NOMO-1 treated with DMSO at 0.1 percent for 48 hours (cell line): ENCODE measurements around the gene DEPP1.

ENCODE experiments used
- DNase-seq: peaks from one replicate; lab custom pipeline; 2025; ENCODE audit not compliant: unreplicated experiment; lab: John Stamatoyannopoulos, UW

Gene DEPP1

DNA sequence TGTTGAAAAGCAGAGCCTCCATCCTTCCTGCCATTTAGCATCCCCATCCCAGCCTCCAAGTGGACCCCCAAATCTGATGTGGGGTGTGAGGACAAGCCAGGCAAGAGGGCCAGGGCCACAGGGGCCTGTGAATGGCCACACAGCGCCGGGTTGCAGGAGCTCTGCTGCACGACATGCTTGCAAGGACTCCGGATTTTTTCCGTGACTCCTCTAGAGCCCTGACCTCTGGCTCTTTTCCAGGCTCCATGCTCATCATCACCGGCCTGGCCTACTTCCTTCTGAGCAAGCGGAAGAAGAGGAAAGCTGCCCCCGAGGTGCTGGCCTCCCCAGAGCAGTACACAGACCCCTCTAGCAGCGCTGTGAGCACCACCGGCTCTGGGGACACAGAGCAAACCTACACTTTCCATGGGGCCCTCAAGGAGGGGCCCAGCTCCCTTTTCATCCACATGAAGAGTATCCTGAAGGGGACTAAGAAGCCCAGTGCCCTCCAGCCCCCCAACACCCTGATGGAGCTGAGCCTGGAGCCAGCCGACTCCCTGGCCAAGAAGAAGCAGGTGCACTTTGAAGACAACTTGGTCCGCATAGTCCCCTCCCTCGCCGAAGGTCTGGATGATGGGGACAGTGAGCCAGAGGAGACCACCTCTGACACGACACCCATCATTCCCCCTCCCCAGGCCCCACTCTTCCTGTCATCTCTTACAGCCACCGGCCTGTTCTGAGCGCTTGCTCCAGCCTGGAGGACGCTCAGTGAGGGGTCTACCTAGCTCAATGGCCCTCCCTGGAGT lies 44.0 kb downstream of the DEPP1 start:
- no peak for DNase-seq

DNA sequence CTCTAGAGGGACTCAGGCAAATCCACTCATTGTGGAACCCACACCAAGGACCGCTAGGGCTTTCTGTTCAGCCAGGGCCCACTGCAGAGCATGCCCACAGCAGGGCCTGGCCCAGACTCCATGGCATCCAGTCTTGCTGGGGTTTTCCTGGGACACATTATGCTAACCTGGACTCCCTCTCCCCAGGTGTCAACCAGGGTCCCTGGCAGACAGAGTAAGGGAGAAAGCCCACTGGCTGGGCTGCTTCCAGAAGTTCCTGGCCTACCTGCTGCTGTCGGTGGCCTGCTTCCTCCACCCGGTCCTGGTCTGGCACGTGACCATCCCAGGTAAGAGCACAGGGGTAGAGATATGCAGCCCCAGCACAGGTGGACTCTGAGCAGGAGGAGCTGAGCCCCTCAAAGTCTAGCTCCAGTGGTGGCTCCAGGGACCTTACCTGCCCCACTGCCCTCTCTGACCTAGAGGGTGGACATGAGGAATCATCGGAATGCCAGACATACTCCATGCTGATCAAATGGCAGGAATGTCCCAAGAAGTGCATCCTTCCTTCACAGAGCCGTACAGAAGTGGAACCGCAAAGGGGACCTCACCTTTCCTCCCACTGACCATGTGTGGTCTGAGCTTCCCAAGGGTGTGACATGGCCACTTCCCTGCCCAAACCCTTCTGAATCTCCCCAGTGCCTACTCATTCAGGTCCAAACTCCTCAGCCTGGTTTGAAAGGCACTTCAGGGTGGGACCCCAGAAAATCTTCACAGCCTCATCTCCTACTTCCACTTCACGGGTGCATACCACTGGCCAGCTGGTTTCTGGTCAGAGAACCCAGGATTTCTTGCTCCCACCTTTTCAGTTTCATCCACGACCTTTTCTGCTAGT lies 44.9 kb downstream of the DEPP1 start:
- no peak for DNase-seq

DNA sequence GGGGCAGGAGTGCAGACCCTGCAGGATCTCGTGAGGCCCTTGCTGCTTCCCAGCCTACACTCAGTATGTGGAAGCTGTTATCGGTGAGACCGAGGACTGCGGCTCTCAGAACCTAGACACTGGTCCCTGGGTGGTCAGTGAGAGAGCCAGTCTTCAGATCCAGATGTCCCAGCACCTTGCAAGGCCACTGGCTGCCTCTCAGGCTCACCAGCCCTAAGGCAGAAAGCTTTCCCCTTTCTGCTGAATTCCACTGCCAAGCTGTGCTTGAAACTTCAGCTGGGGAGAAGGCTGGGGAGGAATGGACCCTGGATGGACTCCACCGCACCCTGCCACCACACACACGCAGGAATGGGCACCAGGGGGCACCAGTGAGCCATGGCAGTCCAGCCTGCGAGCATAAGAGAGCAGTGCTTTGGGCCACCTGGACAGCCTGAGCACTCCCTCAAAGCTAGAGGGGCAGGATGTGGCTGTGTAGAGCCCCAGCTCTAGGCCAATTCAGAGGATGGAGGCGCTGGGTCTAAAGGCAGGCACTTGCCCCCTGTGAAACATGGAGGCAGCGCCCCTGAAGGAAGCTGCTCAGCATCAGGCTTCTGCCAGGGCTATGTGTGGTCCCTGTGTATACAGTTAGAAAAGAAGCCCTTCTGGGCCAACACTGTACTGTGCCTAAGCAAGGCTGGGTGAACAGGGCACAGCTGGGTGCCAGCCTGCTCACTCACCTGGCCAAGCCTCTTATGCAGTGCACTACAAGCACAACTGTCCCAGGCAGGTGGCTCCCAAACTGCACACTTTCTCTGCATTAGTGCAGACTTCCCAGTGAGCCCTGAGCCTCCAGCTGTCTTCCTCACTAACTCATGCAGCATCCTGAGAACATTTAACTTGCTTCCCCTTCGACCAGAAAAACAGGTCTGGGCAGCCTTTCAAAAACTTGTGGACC lies 45.8 kb downstream of the DEPP1 start:
- DNase-seq = peak; percentile 71

DNA sequence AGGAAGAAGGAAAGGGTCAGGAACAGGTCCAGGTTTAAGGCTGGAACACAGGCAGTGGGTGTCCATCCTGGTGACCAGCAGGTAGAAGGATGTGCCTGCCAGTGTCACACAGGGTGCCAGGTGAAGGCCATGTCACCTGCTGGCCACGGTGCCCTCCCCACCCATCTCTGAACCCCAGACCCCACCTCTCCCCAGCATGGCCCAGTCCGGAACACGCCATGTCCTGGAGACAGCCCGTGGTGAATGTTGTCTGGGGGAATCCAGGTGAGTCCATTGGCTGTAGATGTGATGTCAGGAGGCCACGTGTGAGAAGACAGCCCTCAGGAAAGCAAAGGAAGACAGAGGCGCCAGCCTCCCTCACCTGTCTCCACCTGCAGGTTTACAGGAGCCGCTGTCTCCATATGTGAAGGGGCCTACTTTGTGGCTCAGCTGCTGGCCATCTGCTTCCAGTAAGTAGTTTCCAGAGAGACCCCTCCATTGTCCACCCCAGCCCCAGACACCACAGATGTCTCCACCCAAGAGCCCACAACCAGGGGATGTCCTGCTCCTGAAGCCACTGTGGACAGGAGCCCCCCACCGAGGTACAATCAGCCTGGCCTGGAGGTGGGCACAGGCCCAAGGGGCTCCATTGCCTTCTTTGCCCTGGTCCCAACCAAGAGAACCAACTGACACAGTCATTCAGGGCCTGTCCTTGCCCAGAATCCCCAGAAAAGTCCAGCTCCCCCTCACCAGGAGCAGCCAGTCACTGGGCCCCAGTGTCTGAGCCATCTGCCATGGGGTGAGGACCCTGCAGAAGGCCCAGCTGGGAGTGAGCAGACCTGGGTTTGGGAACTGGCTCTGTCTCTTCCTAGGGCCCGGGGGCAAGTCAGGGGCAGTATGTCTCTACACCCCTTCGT lies 46.7 kb downstream of the DEPP1 start:
- DNase-seq = no peak

DNA sequence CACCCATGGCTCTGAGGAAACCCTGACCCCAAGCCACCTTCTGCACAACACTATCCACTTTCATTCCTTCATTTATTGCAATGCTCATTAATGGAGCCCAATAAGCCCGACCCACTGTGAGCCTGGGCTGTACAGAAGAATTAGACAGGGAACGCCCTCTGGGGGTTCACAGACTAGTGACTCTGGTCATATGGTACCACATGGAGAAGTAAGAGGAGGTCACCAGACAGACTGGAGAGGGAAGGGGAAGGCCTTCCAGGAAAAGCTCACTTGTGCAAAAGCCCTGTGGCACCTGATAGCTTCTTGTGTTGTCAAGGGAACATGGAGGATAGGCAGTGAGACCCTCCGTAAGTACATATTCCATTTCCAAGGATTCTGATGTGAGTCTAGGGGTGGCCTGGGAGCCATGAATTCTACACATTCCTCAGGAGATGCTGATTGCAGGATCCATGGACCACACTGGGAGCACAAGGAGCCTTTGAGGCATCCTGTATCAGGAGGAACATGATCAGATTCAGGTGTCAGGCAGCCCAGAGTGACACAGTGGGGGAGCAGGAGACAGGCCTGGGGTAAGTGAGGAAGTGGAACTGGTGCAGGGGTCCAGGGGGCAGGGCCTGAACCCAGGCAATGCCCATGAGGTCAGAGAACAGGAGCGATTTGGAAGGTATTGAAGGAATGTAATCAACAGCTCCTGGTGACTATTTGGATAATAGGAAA lies 47.5 kb downstream of the DEPP1 start:
- no peak for DNase-seq

DNA sequence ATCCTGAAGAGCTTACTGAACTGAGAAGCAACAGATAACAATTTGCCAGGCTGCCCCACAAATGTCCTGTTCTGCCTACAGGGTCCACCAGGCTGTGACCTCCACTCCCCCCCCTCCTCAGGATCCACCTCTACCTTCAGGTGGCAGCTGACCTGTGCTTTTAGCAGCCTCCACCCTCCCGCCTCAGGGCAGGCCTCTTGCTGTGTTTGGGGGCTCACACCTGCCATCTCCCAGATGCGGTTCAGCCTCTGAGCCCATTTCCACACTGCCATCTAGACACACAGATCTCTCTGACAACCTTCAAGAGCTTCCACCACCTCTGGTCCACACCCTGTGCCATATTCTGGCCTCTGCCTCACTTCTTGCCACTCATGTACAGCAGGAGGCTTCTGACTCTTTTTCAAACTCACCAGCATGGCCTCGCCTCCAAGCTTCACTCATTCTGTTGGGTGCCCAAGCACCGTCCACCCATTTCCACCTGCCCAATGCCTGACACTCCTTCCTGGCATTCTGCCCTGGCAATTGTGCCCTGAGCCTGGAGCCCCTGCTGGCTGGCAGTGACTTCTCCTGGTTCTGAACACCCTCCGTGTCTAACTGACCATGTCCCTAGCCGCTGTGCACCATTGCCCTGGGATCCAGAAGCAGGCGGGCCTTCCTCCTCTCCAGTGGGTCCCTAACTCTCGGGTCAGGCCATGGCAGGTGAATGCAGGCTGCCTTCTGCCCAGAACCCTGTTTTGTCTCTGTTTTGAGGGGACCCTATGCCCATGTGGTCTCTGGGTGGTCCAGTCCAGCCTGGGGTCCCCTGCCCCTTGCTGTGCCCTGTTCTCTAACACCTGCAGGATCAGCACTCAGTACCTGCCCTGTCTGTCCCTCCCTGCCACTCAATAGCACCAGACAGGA lies 49.0 kb downstream of the DEPP1 start:
- no peak for DNase-seq

DNA sequence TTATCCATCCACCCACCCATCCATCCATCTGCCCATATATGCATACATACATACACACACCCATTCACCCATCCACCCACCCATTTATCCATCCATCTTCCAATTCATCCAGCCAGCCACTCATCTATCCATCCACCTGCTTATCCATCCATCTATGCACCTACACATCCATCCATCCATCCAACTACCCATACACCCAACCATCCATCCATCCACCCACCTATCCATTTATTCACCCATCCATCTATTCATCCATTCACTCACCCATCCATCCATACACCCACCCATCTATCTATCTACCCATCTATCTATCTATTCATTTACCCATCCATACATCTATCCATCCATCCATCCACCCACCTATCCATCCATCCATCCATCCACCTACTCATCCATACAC lies 50.1 kb downstream of the DEPP1 start:
- no peak for DNase-seq

DNA sequence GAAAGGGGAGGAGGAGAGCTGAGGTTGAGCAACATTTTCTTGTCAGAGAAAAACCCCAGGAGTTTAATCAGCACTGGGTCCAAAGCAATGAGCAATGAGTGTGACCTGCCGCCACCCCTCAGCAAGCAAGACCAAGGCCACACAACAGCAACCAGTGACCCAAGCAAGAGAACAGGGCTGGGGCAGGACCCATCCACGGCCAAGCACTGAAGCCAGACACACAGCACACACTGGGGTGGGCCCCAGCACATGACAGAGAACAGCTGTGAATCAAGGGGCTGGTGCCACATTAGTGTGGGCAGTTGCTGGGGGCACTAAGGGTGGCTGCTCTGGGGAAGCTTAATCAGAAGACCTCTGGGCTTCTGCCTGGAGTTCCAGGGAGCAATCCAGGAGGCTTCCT lies 51.3 kb downstream of the DEPP1 start:
- DNase-seq = peak; percentile 32

DNA sequence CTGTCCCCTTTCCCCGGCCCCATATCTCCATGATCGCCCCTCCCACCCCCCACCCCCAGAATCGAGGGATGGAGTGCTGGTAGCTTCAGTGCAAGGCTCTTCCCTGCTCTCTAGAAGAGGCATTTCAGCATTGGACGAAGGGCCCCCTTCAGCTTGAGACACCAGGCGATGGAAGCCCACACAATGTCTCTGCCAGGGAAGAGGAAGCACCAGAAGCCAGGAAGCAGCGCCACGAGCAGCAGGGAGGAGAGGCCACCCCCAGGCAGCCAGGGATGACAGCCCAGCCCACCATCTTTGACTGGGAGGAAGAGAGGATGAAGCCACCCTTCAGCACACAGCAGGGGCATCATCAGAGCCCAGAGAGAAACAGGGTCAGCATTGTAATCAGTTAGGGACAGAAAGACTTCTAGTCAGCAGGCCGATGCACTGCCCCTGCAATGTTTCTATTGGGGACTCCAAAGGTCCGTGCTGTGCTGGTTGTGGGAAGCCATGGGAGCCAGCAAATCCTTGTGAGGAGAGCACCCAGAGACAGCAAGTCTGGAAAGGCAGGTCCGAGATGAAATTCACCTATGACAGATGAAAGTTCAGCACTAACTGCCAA lies 51.8 kb downstream of the DEPP1 start:
- DNase-seq = no peak
